Coronary artery (tissue), 2 donors: ENCODE measurements around the gene ZNF775.

Experiments
- DNase-seq: peaks from one replicate; pipeline ENCODE4 v3.0.0-alpha.2; 2017; ENCODE audit warnings: low spot score
- H3K27ac ChIP-seq, 2 donors: fragments of 200-600 bp; sonication (generic); one replicate each; pipeline ENCODE4 v1.5.1; 2016 to 2019
- H3K4me3 ChIP-seq: fragments of 200-600 bp; sonication (generic); 2 replicates; pipeline ENCODE4 v1.5.1; 2016; ENCODE audit warnings: mild to moderate bottlenecking, moderate library complexity
- TF ChIP-seq, protein P1 (sequence below): fragments of 200-600 bp; sonication (generic); IDR thresholded peaks from one replicate; pipeline ENCODE4 v1.5.1; 2019; ENCODE audit warnings: antibody characterized with exemption

The ZNF775 gene

DNA sequence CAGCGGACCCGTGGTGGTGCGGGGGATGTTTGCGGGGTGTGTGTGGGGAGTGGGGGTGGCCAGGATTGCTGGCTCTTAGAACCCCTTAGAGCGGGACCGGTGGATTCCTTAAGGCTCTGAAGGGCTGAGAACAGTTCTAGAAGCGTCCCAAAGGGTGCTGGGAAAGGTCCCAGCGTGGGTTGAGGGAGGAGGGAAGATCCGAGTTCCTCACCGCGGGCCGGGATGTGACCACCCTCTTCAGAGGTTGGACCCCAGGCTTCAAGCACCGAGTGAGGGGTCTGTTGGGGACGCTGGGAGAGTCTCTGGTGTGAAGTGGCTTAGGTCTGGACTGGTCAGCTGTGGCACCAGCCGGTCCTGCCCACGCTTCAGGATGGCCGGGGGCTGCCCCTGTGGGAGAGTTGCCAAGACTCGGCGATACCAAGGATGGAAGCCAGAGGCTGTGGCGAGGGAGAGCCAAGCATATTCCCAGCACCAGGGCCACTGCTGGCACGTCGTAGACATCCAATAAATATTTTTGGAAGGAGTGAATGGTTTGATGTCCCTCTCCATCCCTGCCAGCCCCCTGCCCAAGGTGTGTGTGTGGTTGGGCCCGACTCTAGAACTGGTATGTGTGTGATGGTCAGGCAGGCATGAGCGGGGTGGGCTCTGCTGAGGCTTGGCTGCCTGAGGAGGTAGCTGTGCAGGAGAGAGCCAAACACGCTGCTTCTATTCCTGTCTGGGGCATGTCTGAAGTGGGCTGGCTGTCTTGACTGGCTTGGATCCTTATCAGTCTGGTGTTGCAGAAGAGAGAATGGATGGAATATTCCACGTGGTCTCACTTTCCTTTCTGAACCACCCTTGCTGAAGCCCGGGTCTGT is 19.2 kb downstream of the ZNF775 start:
- TF ChIP-seq, protein P1, sequence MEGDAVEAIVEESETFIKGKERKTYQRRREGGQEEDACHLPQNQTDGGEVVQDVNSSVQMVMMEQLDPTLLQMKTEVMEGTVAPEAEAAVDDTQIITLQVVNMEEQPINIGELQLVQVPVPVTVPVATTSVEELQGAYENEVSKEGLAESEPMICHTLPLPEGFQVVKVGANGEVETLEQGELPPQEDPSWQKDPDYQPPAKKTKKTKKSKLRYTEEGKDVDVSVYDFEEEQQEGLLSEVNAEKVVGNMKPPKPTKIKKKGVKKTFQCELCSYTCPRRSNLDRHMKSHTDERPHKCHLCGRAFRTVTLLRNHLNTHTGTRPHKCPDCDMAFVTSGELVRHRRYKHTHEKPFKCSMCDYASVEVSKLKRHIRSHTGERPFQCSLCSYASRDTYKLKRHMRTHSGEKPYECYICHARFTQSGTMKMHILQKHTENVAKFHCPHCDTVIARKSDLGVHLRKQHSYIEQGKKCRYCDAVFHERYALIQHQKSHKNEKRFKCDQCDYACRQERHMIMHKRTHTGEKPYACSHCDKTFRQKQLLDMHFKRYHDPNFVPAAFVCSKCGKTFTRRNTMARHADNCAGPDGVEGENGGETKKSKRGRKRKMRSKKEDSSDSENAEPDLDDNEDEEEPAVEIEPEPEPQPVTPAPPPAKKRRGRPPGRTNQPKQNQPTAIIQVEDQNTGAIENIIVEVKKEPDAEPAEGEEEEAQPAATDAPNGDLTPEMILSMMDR, result no peak
- DNase-seq, result no peak
- no peak overlapping the region for H3K4me3 ChIP-seq
- no peak overlapping the region for H3K27ac ChIP-seq

DNA sequence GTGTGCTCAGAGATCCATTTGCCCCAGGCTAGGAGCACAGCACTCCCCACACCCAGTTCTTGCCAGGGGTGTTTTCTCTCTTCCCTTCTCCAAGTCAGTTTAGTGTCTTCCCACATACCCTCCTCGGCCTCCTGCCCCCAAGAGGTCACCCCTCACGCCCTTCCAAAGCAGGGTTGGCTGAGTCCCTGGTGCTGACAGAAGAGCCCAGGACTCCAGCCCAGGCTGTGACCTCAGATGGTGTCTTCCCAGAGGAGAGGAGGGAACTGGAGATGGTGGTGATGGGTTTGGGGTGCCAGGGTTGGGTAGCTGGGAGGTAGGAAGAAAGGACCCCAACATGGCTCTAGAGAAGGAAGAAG is 19.8 kb downstream of the ZNF775 start:
- TF ChIP-seq, protein P1, result no peak
- no peak for DNase-seq
- H3K4me3 ChIP-seq, result no peak overlapping the region
- H3K27ac ChIP-seq, result no peak overlapping the region

DNA sequence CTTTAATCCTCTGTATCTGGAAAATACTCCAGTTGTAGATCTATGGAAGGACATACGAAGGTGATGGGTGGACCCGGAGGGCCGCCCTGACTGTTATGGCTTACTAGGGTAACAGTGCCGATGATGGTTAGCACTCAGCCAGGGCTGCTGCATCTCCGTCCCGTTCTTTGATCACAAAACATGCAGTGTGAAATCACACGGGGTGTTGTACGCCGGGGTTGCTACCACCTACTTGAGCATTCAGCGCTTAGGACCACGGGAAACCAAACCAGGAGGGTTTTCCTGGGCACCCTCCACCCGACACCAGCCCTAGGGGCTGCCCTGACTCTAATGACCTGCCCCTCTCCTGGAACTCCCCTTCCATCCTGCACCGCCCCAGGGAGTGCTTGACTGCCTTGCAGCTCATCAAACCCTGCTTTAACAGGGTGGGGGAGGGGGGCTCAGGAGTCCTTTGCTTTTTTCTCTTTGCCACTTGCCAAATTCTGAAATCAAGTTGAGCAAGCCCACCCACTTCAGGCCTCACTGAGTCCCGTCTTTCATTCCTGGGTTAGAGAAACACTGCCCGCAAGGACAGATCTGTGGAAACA is 20.4 kb downstream of the ZNF775 start:
- Histone ChIP-seq H3K27ac (no peak overlapping the region), H3K4me3 (no peak overlapping the region)
- DNase-seq, result no peak
- TF ChIP-seq, protein P1, result no peak

DNA sequence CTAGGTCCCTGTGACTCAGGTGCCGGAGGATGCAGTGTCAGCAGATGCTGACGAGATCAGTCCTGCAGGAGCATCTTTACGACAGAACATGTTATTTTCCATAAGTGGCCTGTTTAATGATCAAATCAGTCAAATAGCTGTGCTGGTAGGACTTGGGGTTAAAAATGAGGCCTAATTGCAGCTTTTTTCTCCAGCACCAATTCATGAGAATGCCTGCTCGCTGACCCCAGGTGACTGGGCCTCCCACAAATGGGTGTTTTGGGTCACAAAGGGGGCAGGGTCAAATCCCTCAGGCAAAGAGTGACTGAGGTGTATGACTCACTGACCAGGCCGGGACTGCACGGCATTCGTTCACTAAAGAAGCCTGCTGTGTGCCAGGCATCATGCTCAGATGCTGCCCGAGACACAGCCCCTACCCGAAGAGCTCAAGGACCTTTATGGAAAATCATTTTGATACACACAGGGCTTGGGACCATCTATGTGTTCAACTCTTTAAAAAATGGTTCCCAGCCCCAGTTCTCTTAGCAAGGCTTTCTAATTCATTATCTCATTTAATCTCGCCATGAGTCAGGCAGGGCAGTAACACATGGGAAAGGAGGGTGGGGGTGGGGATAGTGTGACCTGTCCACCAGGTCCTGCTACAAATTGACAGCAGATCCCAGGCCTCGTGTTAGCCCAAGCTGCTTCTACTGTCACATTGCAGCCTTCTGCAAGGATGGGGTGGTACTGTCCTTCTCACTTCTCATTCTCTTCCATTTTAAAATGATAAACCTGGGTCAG is 21.1 kb downstream of the ZNF775 start:
- DNase-seq, result no peak
- H3K27ac ChIP-seq, result no peak overlapping the region
- TF ChIP-seq, protein P1, result no peak
- H3K4me3 ChIP-seq, result no peak overlapping the region

DNA sequence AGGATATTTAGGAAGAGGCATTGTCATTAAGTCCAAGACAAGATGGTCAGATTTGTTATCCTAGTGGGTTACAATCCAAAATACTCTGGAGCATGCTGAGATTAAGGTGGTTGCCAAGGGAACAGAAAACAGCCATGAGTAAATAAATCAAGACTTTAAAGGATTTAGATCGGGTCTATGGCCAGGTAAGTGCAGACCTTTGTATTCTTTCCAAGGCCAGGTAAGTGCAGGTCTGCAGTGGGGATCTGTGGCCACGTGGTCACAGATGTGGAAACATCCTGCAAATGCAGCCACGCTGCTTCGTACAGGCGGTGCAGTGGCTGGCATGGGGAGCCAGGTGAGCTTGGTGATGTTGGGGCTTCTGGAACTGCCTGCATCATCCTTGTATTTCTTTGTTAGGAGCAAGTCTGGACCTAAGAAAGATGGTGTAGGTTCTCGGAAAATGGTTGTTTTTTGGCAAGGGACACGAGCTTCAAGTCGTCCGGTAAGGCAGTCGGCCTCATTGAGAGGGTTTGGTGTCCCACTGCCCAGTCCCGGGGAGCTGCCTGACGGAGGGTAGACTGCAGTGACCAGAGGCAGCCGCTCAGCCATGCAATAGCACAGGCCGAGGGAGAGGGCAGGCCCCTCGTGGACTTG is 21.8 kb downstream of the ZNF775 start:
- DNase-seq, result no peak
- TF ChIP-seq, protein P1, result no peak
- no peak overlapping the region for H3K4me3 ChIP-seq
- no peak overlapping the region for H3K27ac ChIP-seq

DNA sequence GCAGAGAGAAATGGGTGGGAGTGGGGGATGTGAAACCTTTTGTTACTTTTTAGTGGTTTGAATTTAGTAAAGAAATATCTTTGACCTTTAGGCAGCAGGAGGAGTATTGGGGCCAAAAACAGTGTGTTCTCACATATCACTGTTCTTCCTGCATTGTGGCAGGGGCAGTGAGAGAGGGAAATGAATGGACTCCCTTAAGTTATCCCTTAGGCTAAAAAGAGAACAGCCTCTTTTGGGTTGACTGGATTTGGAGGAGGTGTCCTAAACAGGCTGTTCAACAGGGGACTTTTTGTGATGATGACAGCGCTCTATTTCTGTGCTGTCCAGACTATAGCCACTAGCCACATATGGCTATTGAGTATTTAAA is 22.3 kb downstream of the ZNF775 start:
- TF ChIP-seq, protein P1, result no peak
- DNase-seq, result no peak
- H3K4me3 ChIP-seq, result no peak overlapping the region
- H3K27ac ChIP-seq, result no peak overlapping the region
